ENCODE data around the gene FMO1.

The FMO1 gene, protein sequence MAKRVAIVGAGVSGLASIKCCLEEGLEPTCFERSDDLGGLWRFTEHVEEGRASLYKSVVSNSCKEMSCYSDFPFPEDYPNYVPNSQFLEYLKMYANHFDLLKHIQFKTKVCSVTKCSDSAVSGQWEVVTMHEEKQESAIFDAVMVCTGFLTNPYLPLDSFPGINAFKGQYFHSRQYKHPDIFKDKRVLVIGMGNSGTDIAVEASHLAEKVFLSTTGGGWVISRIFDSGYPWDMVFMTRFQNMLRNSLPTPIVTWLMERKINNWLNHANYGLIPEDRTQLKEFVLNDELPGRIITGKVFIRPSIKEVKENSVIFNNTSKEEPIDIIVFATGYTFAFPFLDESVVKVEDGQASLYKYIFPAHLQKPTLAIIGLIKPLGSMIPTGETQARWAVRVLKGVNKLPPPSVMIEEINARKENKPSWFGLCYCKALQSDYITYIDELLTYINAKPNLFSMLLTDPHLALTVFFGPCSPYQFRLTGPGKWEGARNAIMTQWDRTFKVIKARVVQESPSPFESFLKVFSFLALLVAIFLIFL

GRCh38 chr1:171248302-171248701 is at the start of gene FMO1:
FMO1 (plus strand) TSS chr1:171248494; CDS start chr1:171258088, 9,594 bp downstream.
- H3F3A ChIP-seq (ENCODE audit: insufficient read depth): no peaks in the 10 kb centered on the region
- no peaks in the 10 kb centered on the region for H4K20me1 ChIP-seq (ENCODE audit: low read depth, low read length)
- H3K9me3 ChIP-seq (ENCODE audit: insufficient read depth, low read length): no peaks in the 10 kb centered on the region
- TF ChIP-seq EZH2phosphoT487 (conservative IDR thresholded peaks at IDR 0.05; ENCODE audit: low read length): no peak
- no peak for TF ChIP-seq CTCF (IDR thresholded peaks at IDR 0.05; ENCODE audit: insufficient read depth, low read length, poor library complexity, severe bottlenecking)
- H3K9me2 ChIP-seq (replicated peaks; ENCODE audit: insufficient read depth, low read length): no peaks in the 10 kb centered on the region
- no peak within 1 kb of the TSS for H3K27ac ChIP-seq (ENCODE audit: low read depth, low read length)
- no peak within 1 kb of the TSS for H3K4me3 ChIP-seq (ENCODE audit: insufficient read depth, low read length, poor library complexity, severe bottlenecking)
- H3K79me2 ChIP-seq (ENCODE audit: insufficient read depth, low read length): no peaks in the 10 kb centered on the region
- H3K36me3 ChIP-seq (ENCODE audit: low read length): no peaks in the 10 kb centered on the region
- H2AFZ ChIP-seq (ENCODE audit: low read depth, low read length, severe bottlenecking): no peak within 1 kb of the TSS
- H3K27me3 ChIP-seq (ENCODE audit: low read length): no peaks in the 10 kb centered on the region
- no peak within 1 kb of the TSS for H3K9ac ChIP-seq (ENCODE audit: low read length)
- H3K4me2 ChIP-seq (ENCODE audit: low read depth, low read length, poor library complexity, severe bottlenecking): no peak within 1 kb of the TSS

DNA sequence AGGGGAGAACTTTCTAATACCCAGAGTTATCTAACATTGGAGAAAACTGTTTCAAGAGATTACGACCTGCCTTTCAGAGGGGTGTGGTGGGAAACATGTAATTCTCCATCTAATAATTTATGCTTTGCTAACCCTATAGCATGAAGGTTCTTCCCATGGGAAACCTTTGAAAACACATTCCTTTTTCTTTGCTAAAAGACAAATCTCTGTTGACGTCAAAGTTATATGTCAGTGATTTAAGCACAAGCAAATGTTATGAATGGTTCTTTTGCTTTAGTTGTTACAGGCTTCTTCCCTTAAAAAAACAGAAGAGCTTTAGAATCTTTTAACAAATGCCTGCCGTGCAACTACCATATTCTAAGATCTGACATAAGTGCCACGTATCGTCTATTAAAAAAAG is 44.0 kb upstream of the FMO1 start:
- H2AFZ ChIP-seq (ENCODE audit: low read depth, low read length, severe bottlenecking): no peak overlapping the region

GRCh38 chr1:171206204-171206977 is 41.9 kb upstream of the FMO1 start:
- Histone ChIP-seq H3K27ac (ENCODE audit: low read depth, low read length) (no peak overlapping the region), H3K4me2 (ENCODE audit: low read depth, low read length, poor library complexity, severe bottlenecking) (no peak overlapping the region), H4K20me1 (ENCODE audit: low read depth, low read length) (no peaks in the 10 kb centered on the region), H3K36me3 (ENCODE audit: low read length) (no peaks in the 10 kb centered on the region), H3K9me3 (ENCODE audit: insufficient read depth, low read length) (no peaks in the 10 kb centered on the region), H3K4me3 (ENCODE audit: insufficient read depth, low read length, poor library complexity, severe bottlenecking) (no peak overlapping the region), H3K9me2 (replicated peaks; ENCODE audit: insufficient read depth, low read length) (no peaks in the 10 kb centered on the region), H2AFZ (ENCODE audit: low read depth, low read length, severe bottlenecking) (no peak overlapping the region), H3K9ac (ENCODE audit: low read length) (no peak overlapping the region), H3K27me3 (ENCODE audit: low read length) (no peaks in the 10 kb centered on the region), H3F3A (ENCODE audit: insufficient read depth) (no peaks in the 10 kb centered on the region), H3K79me2 (ENCODE audit: insufficient read depth, low read length) (no peaks in the 10 kb centered on the region)
- TF ChIP-seq CTCF (IDR thresholded peaks at IDR 0.05; ENCODE audit: insufficient read depth, low read length, poor library complexity, severe bottlenecking) (no peak), EZH2phosphoT487 (conservative IDR thresholded peaks at IDR 0.05; ENCODE audit: low read length) (no peak)

More for the DNA sequence above, 44.0 kb upstream of the FMO1 start:
- Histone ChIP-seq H3K79me2 (ENCODE audit: insufficient read depth, low read length) (no peaks in the 10 kb centered on the region), H3K9ac (ENCODE audit: low read length) (no peak overlapping the region), H3K27ac (ENCODE audit: low read depth, low read length) (no peak overlapping the region), H3K4me3 (ENCODE audit: insufficient read depth, low read length, poor library complexity, severe bottlenecking) (no peak overlapping the region), H4K20me1 (ENCODE audit: low read depth, low read length) (no peaks in the 10 kb centered on the region), H3K9me3 (ENCODE audit: insufficient read depth, low read length) (no peaks in the 10 kb centered on the region), H3F3A (ENCODE audit: insufficient read depth) (no peaks in the 10 kb centered on the region), H3K36me3 (ENCODE audit: low read length) (no peaks in the 10 kb centered on the region), H3K9me2 (replicated peaks; ENCODE audit: insufficient read depth, low read length) (no peaks in the 10 kb centered on the region), H3K4me2 (ENCODE audit: low read depth, low read length, poor library complexity, severe bottlenecking) (no peak overlapping the region), H3K27me3 (ENCODE audit: low read length) (no peaks in the 10 kb centered on the region)
- no peak for TF ChIP-seq CTCF (IDR thresholded peaks at IDR 0.05; ENCODE audit: insufficient read depth, low read length, poor library complexity, severe bottlenecking)
- TF ChIP-seq EZH2phosphoT487 (conservative IDR thresholded peaks at IDR 0.05; ENCODE audit: low read length): no peak

Data from SU-DHL-6 (cell line).